Measurements from ENCODE around the gene STK32A.

- TF ChIP-seq CTCF (conservative IDR thresholded peaks at IDR 0.05; ENCODE audit: low read depth in 2 of 2) (no peak), POLR2AphosphoS5 (IDR thresholded peaks at IDR 0.05; ENCODE audit: low read depth) (no peak), EZH2 (IDR thresholded peaks at IDR 0.05; ENCODE audit: low read depth, unreplicated experiment) (no peak)
Measured at GRCh38 chr5:147359581-147359980, 124.8 kb downstream of the STK32A start.
